Body of pancreas (tissue), 4 donors: ENCODE measurements around the gene WBP11. TPM values are rescaled to one million over a fixed set of nuclear protein-coding genes. Genes with fewer than 3 reads are reported as not detected.

Source experiments
- ATAC-seq: fragments of 150-250 bp; one replicate; pipeline ENCODE4 v1.9.1; 2016
- DNase-seq, 4 donors: peaks; one replicate each; pipeline ENCODE4 v3.0.0-alpha.2; 2019
- H3K27ac ChIP-seq, 4 donors: fragments of 200-600 bp; sonication (generic); 1 replicate in 3 of 4; 2 replicates in 1 of 4; pipeline versions ENCODE4 v1.5.1 to v1.6.1; 2016 to 2019; ENCODE audit warnings: mild to moderate bottlenecking in 1 of 4, mixed read lengths in 1 of 4, moderate library complexity in 1 of 4
- H3K27me3 ChIP-seq, 2 donors: fragments of 200-600 bp; sonication (generic); one replicate each; pipeline ENCODE4 v1.6.0; 2016; ENCODE audit warnings: mild to moderate bottlenecking in 1 of 2
- H3K36me3 ChIP-seq, 2 donors: fragments of 200-600 bp; sonication (generic); replicated peaks in 1 of 2; 2 replicates each; pipeline ENCODE4 v1.5.1; 2016; ENCODE audit warnings: low read depth in 2 of 2; ENCODE audit not compliant: insufficient read depth in 1 of 2
- H3K4me1 ChIP-seq: fragments of 200-600 bp; sonication (generic); one replicate; pipeline ENCODE4 v1.6.0; 2016
- H3K4me3 ChIP-seq, 2 donors: fragments of 200-600 bp; sonication (generic); 1 replicate in 1 of 2; 2 replicates in 1 of 2; pipeline ENCODE4 v1.5.1; 2016 to 2019
- H3K9me3 ChIP-seq, 3 donors: fragments of 200-600 bp; sonication (generic); 1 replicate in 2 of 3; 2 replicates in 1 of 3; pipeline ENCODE4 v1.5.1; 2016
- CTCF ChIP-seq, 7 experiments: fragments of 450-650 bp in 4 of 7; fragments of 200-600 bp in 3 of 7; sonication (generic) in 3 of 7; IDR thresholded peaks; one replicate each; pipeline ENCODE4 v1.5.1; 2016 to 2019; ENCODE audit warnings: antibody characterized with exemption in 7 of 7
- POLR2A ChIP-seq, 3 donors: fragments of 450-650 bp; IDR thresholded peaks; one replicate each; pipeline ENCODE4 v1.6.1; 2016; ENCODE audit warnings: antibody characterized with exemption in 3 of 3, mild to moderate bottlenecking in 2 of 3
- WGBS, 2 donors: methylation state at CpG; one replicate each; pipeline ENCODE4 v1.1.5; 2017; 5-methylcytosine and 5-hydroxymethylcytosine counted together
- intact Hi-C: fragments of 100-400 bp; cut with DNase I; formaldehyde crosslinking; loops from one replicate; pipeline ENCODE4 v1.15.1; 2023
- total RNA-seq, 2 donors: library from RNA; depleted of rRNA; stranded (reverse); fragments of >200 nt; gene quantifications; one replicate each; pipeline ENCODE4 v1.1.0, GENCODE V29; 2016

Gene WBP11
- total RNA-seq, 2 donors from 2014 or later = 8.6 to 14.8 TPM

GRCh38 chr12:14843425-14843887 is 40.2 kb upstream of the WBP11 start, which contains the start of gene ART4:
Gene ART4, minus strand, starts transcription at chr12:14843526. Its CDS starts 413 bp downstream, at chr12:14843113.
- WGBS, 2 donors = 33 to 34% methylated on average over 10 of the region's 10 CpGs

GRCh38 chr12:14842315-14842714 is 39.0 kb upstream of the WBP11 start:
- no peak for TF ChIP-seq POLR2A (IDR thresholded peaks at IDR 0.05)
- TF ChIP-seq CTCF (IDR thresholded peaks at IDR 0.05) = no peak

More at GRCh38 chr12:14843425-14843887, 40.2 kb upstream of the WBP11 start, which contains the start of gene ART4:
- no peak for ATAC-seq
- intact Hi-C loops = no loop called here
- Histone ChIP-seq H3K36me3 (no peaks in the 10 kb centered on the region), H3K27me3 (no peaks in the 10 kb centered on the region), H3K4me3 (no peak within 1 kb of the TSS), H3K4me1 (peaks cover 67% of the 10 kb centered on the region), H3K9me3 (no peaks in the 10 kb centered on the region), H3K27ac (peak within 1 kb of the TSS; percentile 48 to 84 (median 69))
- TF ChIP-seq CTCF (IDR thresholded peaks at IDR 0.05) = no peak
- TF ChIP-seq POLR2A (IDR thresholded peaks at IDR 0.05) = no peak
- peak in 3 of 4 donors; percentile 19 to 26 (median 25) for DNase-seq

GRCh38 chr12:14841761-14842160 is 38.5 kb upstream of the WBP11 start:
- intact Hi-C loops = no loop called here
- Histone ChIP-seq H3K4me1 (peaks cover 57% of the 10 kb centered on the region), H3K27ac (peak overlapping the region; percentile 63 to 84 (median 72)), H3K9me3 (no peaks in the 10 kb centered on the region), H3K4me3 (no peak overlapping the region), H3K36me3 (no peaks in the 10 kb centered on the region), H3K27me3 (no peaks in the 10 kb centered on the region)
- 3 to 17% methylated on average over 3 of the region's 3 CpGs for WGBS, 2 donors
- TF ChIP-seq POLR2A (IDR thresholded peaks at IDR 0.05) (peak in 2 of 3 donors; percentile 32 to 38), CTCF (IDR thresholded peaks at IDR 0.05) (no peak)
- DNase-seq = peak; percentile 68 to 83 (median 76)
- peak; percentile 92 for ATAC-seq

More at GRCh38 chr12:14842315-14842714, 39.0 kb upstream of the WBP11 start:
- intact Hi-C loops = no loop called here
- Histone ChIP-seq H3K27me3 (no peaks in the 10 kb centered on the region), H3K4me1 (peaks cover 63% of the 10 kb centered on the region), H3K27ac (peak overlapping the region; percentile 48 to 84 (median 69)), H3K36me3 (no peaks in the 10 kb centered on the region), H3K4me3 (no peak overlapping the region), H3K9me3 (no peaks in the 10 kb centered on the region)
- DNase-seq (no peak), ATAC-seq (no peak)
- 8 to 16% methylated on average over 3 of the region's 3 CpGs for whole genome bisulfite sequencing, 2 donors

GRCh38 chr12:14840616-14841015 is 37.3 kb upstream of the WBP11 start:
- WGBS, 2 donors = 65 to 77% methylated on average over 4 of the region's 4 CpGs
- DNase-seq = peak in 1 of 4 donors; percentile 26
- Histone ChIP-seq H3K27ac (peak overlapping the region in 3 of 4 donors; percentile 63 to 84 (median 75)), H3K9me3 (no peaks in the 10 kb centered on the region), H3K4me1 (peaks cover 46% of the 10 kb centered on the region), H3K27me3 (no peaks in the 10 kb centered on the region), H3K36me3 (no peaks in the 10 kb centered on the region), H3K4me3 (no peak overlapping the region)
- intact Hi-C loops = no loop called here
- ATAC-seq = no peak
- TF ChIP-seq CTCF (IDR thresholded peaks at IDR 0.05) (no peak), POLR2A (IDR thresholded peaks at IDR 0.05) (no peak)

- H3K36me3 ChIP-seq = no peaks in the 10 kb centered on the region
- peaks cover 38% of the 10 kb centered on the region for H3K4me1 ChIP-seq
- intact Hi-C loops = no loop called here
- H3K4me3 ChIP-seq = no peak overlapping the region
- 89 to 100% methylated on average over 1 of the region's 1 CpG for WGBS, 2 donors
- no peaks in the 10 kb centered on the region for H3K27me3 ChIP-seq
- TF ChIP-seq CTCF (IDR thresholded peaks at IDR 0.05) (no peak), POLR2A (IDR thresholded peaks at IDR 0.05) (no peak)
- no peak for ATAC-seq
- DNase-seq = no peak
- no peaks in the 10 kb centered on the region for H3K9me3 ChIP-seq
- H3K27ac ChIP-seq = no peak overlapping the region
These were observed 36.0 kb upstream of the WBP11 start for GRCh38 chr12:14839262-14839661.
